SK-N-MC (cell line): ENCODE measurements around the gene DNAJC5G.

Experiments
- EZH2 ChIP-seq: fragments of 200-600 bp; sonication (generic); IDR thresholded peaks from one replicate; pipeline ENCODE4 v1.6.1; 2017; ENCODE audit warnings: antibody characterized with exemption
- FOXP2 ChIP-seq: optimal IDR thresholded peaks from 2 replicates; pipeline ENCODE3; 2011; ENCODE audit warnings: mild to moderate bottlenecking, moderate library complexity; ENCODE audit not compliant: insufficient read depth; ENCODE audit errors: extremely low read length, control extremely low read depth
- POLR2AphosphoS5 ChIP-seq: IDR thresholded peaks from 2 replicates; pipeline ENCODE4 v1.6.1; 2012; ENCODE audit warnings: mild to moderate bottlenecking, low read depth, low read length, borderline replicate concordance

DNA sequence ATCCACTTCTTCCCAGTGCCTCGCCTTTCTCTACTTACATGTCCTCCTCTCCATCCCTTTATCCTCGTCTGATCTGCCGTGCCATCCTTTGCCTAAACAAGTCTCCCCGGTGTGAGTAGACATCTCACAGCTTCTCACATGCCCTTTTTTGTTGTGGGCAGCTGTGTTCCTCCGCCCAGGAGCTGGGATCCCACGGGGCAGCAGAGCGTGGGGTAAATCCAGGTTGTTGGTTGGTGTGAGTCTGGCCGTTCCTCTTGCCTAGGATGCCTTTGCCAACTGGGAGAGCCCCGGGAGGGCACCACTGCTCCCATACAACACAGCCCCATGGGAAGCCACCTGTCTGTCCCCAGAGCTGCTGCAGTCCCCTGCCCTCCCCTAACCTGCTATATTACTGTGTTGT is 34.8 kb upstream of the DNAJC5G start:
- TF ChIP-seq FOXP2 (no peak), POLR2AphosphoS5 (no peak), EZH2 (no peak)
